HG03064 (cell line): ENCODE measurements around the gene UQCRC2.
"Not testable (repeated sequence)": the region's sequence is repeated elsewhere in the genome, so short reads cannot be mapped to it uniquely, and the experiment has no call there.

ENCODE experiments used
- ATAC-seq: cut with Tn5 transposase; IDR thresholded peaks from one replicate; pipeline ENCODE4 v1.9.1; 2021; ENCODE audit warnings: low read depth; ENCODE audit not compliant: unreplicated experiment

The UQCRC2 gene

GRCh38 chr16:21952793-21953540 is at the start of gene UQCRC2:
Gene UQCRC2, plus strand, starts transcription at chr16:21953361. Its CDS starts 63 bp downstream, at chr16:21953424.
- peak; percentile 81 for ATAC-seq

- not testable (repeated sequence) for ATAC-seq
Measured at GRCh38 chr16:21932650-21933049, 20.5 kb upstream of the UQCRC2 start.

GRCh38 chr16:21933316-21933715 is 19.8 kb upstream of the UQCRC2 start:
- ATAC-seq, result not testable (repeated sequence)

- not testable (repeated sequence) for ATAC-seq
Measured at GRCh38 chr16:21933790-21934189, 19.4 kb upstream of the UQCRC2 start.

- ATAC-seq, result not testable (repeated sequence)
Measured at GRCh38 chr16:21936216-21936615, 16.9 kb upstream of the UQCRC2 start.

- no peak for ATAC-seq
Measured at GRCh38 chr16:21937336-21937829, 15.8 kb upstream of the UQCRC2 start.

- ATAC-seq, result no peak
Measured at GRCh38 chr16:21940570-21940969, 12.6 kb upstream of the UQCRC2 start.

GRCh38 chr16:21943571-21943970 is 9.6 kb upstream of the UQCRC2 start:
- ATAC-seq, result no peak

- ATAC-seq, result no peak
Measured at GRCh38 chr16:21946889-21947635, 6.1 kb upstream of the UQCRC2 start.

GRCh38 chr16:21949713-21950260 is 3.4 kb upstream of the UQCRC2 start:
- no peak for ATAC-seq

- no peak for ATAC-seq
Measured at GRCh38 chr16:21950782-21951521, 2.2 kb upstream of the UQCRC2 start.

- peak; percentile 35 for ATAC-seq
Measured at GRCh38 chr16:21952040-21952792, 945 bp upstream of the UQCRC2 start.

GRCh38 chr16:21953541-21953902 is 361 bp downstream of the UQCRC2 start:
- peak; percentile 32 for ATAC-seq

- ATAC-seq, result no peak
Measured at GRCh38 chr16:21957714-21958346, 4.7 kb downstream of the UQCRC2 start.

GRCh38 chr16:21959050-21959449 is 5.9 kb downstream of the UQCRC2 start:
- ATAC-seq, result no peak

GRCh38 chr16:21962475-21962874 is 9.3 kb downstream of the UQCRC2 start:
- no peak for ATAC-seq

- no peak for ATAC-seq
Measured at GRCh38 chr16:21963887-21964286, 10.7 kb downstream of the UQCRC2 start.

GRCh38 chr16:21964353-21964752 is 11.2 kb downstream of the UQCRC2 start:
- ATAC-seq, result no peak

GRCh38 chr16:21971856-21972255 is 18.7 kb downstream of the UQCRC2 start:
- ATAC-seq, result no peak

GRCh38 chr16:21973945-21974344 is 20.8 kb downstream of the UQCRC2 start:
- no peak for ATAC-seq
